Tibial nerve (tissue), 4 donors: ENCODE data around the gene FBXL7. TPM values are rescaled to one million over a fixed set of nuclear protein-coding genes. Genes with fewer than 3 reads are reported as not detected.
A peak's percentile ranks its signal among the peaks of the same experiment; 100 is the strongest.

Experiments
- DNase-seq, 2 donors: peaks; one replicate each; pipeline ENCODE4 v3.0.0-alpha.2; 2019; ENCODE audit warnings: low spot score in 2 of 2
- H3K27ac ChIP-seq, 4 donors: fragments of 200-600 bp; sonication (generic) in 3 of 4; one replicate each; pipeline ENCODE4 v1.5.1; 2017 to 2019; ENCODE audit warnings: mild to moderate bottlenecking in 1 of 4
- H3K27me3 ChIP-seq, 2 donors: fragments of 200-600 bp; sonication (generic) in 1 of 2; one replicate each; pipeline versions ENCODE4 v1.5.1 to v1.6.0; 2017 to 2019
- H3K36me3 ChIP-seq, 3 donors: fragments of 200-600 bp; sonication (generic); one replicate each; pipeline ENCODE4 v1.5.1; 2018 to 2019
- H3K4me1 ChIP-seq, 4 donors: fragments of 200-600 bp; sonication (generic) in 3 of 4; one replicate each; pipeline ENCODE4 v1.5.1; 2017 to 2019
- H3K4me3 ChIP-seq, 4 donors: fragments of 200-600 bp; sonication (generic) in 3 of 4; one replicate each; pipeline ENCODE4 v1.5.1; 2017 to 2019; ENCODE audit warnings: mild to moderate bottlenecking in 1 of 4, moderate library complexity in 1 of 4
- H3K9me3 ChIP-seq, 4 donors: fragments of 200-600 bp; sonication (generic) in 3 of 4; one replicate each; pipeline ENCODE4 v1.5.1; 2017 to 2019
- EP300 ChIP-seq, 2 donors: sonication (generic); formaldehyde crosslinking; IDR thresholded peaks; one replicate each; pipeline ENCODE4 v1.6.1; 2017; ENCODE audit warnings: antibody characterized with exemption in 2 of 2, mild to moderate bottlenecking in 1 of 2
- POLR2A ChIP-seq, 2 donors: fragments of 450-650 bp; IDR thresholded peaks; one replicate each; pipeline ENCODE4 v1.6.1; 2017; ENCODE audit warnings: antibody characterized with exemption in 2 of 2, mild to moderate bottlenecking in 2 of 2, moderate library complexity in 2 of 2
- WGBS, 2 donors: methylation state at CpG; one replicate each; pipeline ENCODE4 v1.1.5; 2018; 5-methylcytosine and 5-hydroxymethylcytosine counted together
- total RNA-seq, 4 donors: library from RNA; depleted of rRNA; stranded (reverse); fragments of >200 nt; gene quantifications; one replicate each; pipeline ENCODE4 v1.1.0, GENCODE V29; 2016
- TF ChIP-seq, protein P1 (sequence below), 5 experiments: fragments of 200-600 bp in 3 of 5; fragments of 450-650 bp in 2 of 5; sonication (generic) in 3 of 5; IDR thresholded peaks; one replicate each; pipeline ENCODE4 v1.5.1; 2016 to 2019; ENCODE audit warnings: antibody characterized with exemption in 5 of 5, mild to moderate bottlenecking in 3 of 5, moderate library complexity in 2 of 5

FBXL7 gene
- total RNA-seq, 4 donors from 2014 or later = 33.6 to 54.5 (median 40.9) TPM

GRCh38 chr5:15575666-15576065 lies 75.7 kb downstream of the FBXL7 start:
- no peak for DNase-seq
- no peak overlapping the region for H3K4me3 ChIP-seq
- H3K27me3 ChIP-seq = no peaks in the 10 kb centered on the region
- H3K9me3 ChIP-seq = no peaks in the 10 kb centered on the region
- H3K4me1 ChIP-seq = peaks cover 0 to 66% (median 17%) of the 10 kb centered on the region in 4 donors
- no peaks in the 10 kb centered on the region for H3K36me3 ChIP-seq
- TF ChIP-seq POLR2A (IDR thresholded peaks at IDR 0.05) = no peak
- TF ChIP-seq EP300 (IDR thresholded peaks at IDR 0.05) = no peak
- TF ChIP-seq, protein P1, sequence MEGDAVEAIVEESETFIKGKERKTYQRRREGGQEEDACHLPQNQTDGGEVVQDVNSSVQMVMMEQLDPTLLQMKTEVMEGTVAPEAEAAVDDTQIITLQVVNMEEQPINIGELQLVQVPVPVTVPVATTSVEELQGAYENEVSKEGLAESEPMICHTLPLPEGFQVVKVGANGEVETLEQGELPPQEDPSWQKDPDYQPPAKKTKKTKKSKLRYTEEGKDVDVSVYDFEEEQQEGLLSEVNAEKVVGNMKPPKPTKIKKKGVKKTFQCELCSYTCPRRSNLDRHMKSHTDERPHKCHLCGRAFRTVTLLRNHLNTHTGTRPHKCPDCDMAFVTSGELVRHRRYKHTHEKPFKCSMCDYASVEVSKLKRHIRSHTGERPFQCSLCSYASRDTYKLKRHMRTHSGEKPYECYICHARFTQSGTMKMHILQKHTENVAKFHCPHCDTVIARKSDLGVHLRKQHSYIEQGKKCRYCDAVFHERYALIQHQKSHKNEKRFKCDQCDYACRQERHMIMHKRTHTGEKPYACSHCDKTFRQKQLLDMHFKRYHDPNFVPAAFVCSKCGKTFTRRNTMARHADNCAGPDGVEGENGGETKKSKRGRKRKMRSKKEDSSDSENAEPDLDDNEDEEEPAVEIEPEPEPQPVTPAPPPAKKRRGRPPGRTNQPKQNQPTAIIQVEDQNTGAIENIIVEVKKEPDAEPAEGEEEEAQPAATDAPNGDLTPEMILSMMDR (IDR thresholded peaks at IDR 0.05) = no peak
- H3K27ac ChIP-seq = peak overlapping the region in 1 of 4 donors; percentile 54

DNA sequence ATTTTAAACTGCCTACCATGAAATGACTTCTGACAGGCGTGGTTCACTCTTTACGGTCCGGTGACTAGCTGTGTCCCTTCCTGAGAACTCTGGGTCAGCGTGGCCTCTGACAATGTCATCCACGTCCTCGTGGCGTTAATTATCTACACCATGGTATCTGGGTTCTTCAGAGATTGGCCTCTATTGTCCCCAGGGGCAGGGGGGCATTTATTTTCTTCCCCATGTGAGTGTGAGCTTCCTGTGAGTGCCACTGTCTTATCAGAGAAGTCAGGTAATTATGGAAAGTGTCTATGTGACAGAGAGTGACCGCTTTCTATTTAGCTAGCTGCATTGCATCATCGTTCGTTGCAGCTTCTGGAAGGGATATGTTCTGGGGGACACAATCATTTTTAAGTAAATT lies 77.2 kb downstream of the FBXL7 start:
- no peak overlapping the region for H3K27ac ChIP-seq
- H3K27me3 ChIP-seq = no peaks in the 10 kb centered on the region
- 83 to 87% methylated on average over 10 of the region's 10 CpGs for WGBS, 2 donors
- no peak overlapping the region for H3K4me3 ChIP-seq
- peaks cover 0 to 57% (median 17%) of the 10 kb centered on the region in 4 donors for H3K4me1 ChIP-seq
- TF ChIP-seq POLR2A (IDR thresholded peaks at IDR 0.05) (no peak), EP300 (IDR thresholded peaks at IDR 0.05) (no peak)
- TF ChIP-seq, protein P1 (IDR thresholded peaks at IDR 0.05) = no peak
- no peak for DNase-seq
- peaks cover 0 to 4% (median 0%) of the 10 kb centered on the region in 3 donors for H3K36me3 ChIP-seq
- H3K9me3 ChIP-seq = no peaks in the 10 kb centered on the region

GRCh38 chr5:15577831-15578230 lies 77.9 kb downstream of the FBXL7 start:
- TF ChIP-seq POLR2A (IDR thresholded peaks at IDR 0.05) (no peak), EP300 (IDR thresholded peaks at IDR 0.05) (no peak)
- TF ChIP-seq, protein P1 (IDR thresholded peaks at IDR 0.05) = no peak
- DNase-seq = no peak
- H3K27ac ChIP-seq = no peak overlapping the region
- H3K27me3 ChIP-seq = no peaks in the 10 kb centered on the region
- H3K36me3 ChIP-seq = peaks cover 0 to 10% (median 0%) of the 10 kb centered on the region in 3 donors
- H3K4me3 ChIP-seq = no peak overlapping the region
- 48 to 54% methylated on average over 2 of the region's 2 CpGs for WGBS, 2 donors
- H3K4me1 ChIP-seq = peaks cover 0 to 53% (median 17%) of the 10 kb centered on the region in 4 donors
- H3K9me3 ChIP-seq = no peaks in the 10 kb centered on the region

DNA sequence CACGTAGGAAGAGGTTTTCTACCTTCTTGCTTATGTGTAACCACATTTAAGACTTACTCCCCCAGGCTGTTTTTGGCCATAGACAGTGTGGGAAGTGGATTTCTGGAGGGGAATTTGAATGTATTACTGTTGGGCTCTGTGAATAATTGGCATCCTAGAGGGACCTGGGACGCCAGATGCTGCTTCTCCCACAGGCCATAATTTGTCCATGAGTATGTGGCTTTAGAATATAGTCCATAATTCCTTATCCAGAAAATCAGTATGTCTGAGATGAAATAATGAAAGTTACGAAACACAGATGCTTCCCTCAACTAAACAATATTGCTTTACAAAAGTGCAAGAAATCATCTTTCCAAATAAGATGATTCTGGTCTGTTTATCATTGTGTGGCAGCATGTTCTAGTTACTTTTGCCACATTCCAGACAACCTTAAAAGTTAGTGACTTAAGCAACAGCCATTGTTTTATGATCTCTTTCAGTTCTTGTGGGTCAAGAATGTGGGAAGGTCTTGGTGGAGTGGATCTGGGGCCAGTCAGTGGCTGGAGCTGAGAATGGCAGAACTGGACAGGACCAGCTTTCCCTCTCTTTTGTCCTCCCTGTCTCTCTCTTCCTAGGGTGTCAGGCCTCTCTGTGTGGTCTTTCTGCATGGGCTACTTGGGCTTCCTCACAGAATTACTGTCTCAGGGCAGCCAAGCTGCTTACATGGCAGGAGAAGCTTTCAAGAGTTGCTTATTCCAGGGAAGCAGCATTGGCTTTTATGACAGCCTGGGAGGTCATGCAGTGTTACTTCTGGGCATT lies 79.4 kb downstream of the FBXL7 start:
- no peaks in the 10 kb centered on the region for H3K27me3 ChIP-seq
- WGBS, 2 donors = 84 to 87% methylated on average over 3 of the region's 3 CpGs
- H3K27ac ChIP-seq = peak overlapping the region in 1 of 4 donors; percentile 39
- no peak overlapping the region for H3K4me3 ChIP-seq
- H3K36me3 ChIP-seq = peaks cover 0 to 25% (median 0%) of the 10 kb centered on the region in 3 donors
- peaks cover 0 to 37% (median 10%) of the 10 kb centered on the region in 4 donors for H3K4me1 ChIP-seq
- no peak for DNase-seq
- TF ChIP-seq POLR2A (IDR thresholded peaks at IDR 0.05) (no peak), EP300 (IDR thresholded peaks at IDR 0.05) (no peak)
- TF ChIP-seq, protein P1 (IDR thresholded peaks at IDR 0.05) = no peak
- H3K9me3 ChIP-seq = peaks cover 0 to 11% (median 0%) of the 10 kb centered on the region in 4 donors

- no peak overlapping the region for H3K4me3 ChIP-seq
- WGBS, 2 donors = 93 to 97% methylated on average over 1 of the region's 1 CpG
- H3K27me3 ChIP-seq = no peaks in the 10 kb centered on the region
- TF ChIP-seq, protein P1 (IDR thresholded peaks at IDR 0.05) = no peak
- TF ChIP-seq POLR2A (IDR thresholded peaks at IDR 0.05) (no peak), EP300 (IDR thresholded peaks at IDR 0.05) (no peak)
- peaks cover 0 to 16% (median 2%) of the 10 kb centered on the region in 4 donors for H3K9me3 ChIP-seq
- H3K36me3 ChIP-seq = peaks cover 0 to 30% (median 0%) of the 10 kb centered on the region in 3 donors
- H3K27ac ChIP-seq = no peak overlapping the region
- no peak for DNase-seq
- H3K4me1 ChIP-seq = peaks cover 0 to 19% (median 3%) of the 10 kb centered on the region in 4 donors
These were observed 84.5 kb downstream of the FBXL7 start for GRCh38 chr5:15584528-15584927.
